RWPE1 (cell line): ENCODE data around the gene NBAS.

Experiments
- CTCF ChIA-PET: fragments of 350-600 bp; sonication (Branson Sonifier 250); formaldehyde crosslinking; extraction: SDS; loops from one replicate; lab custom pipeline; 2021; lab: Yijun Ruan, JAX
- POLR2A ChIA-PET: fragments of 400-600 bp; formaldehyde crosslinking; extraction: SDS; loops from one replicate; lab custom pipeline; 2020; ENCODE audit warnings: antibody characterized with exemption; ENCODE audit not compliant: low non-redundant PET; lab: Yijun Ruan, JAX
- DNase-seq: peaks from one replicate; pipeline ENCODE4 v3.0.0; 2012; ENCODE audit warnings: low spot score
- H3K27ac ChIP-seq: fragments of 450-650 bp; 2 replicates; pipeline ENCODE4 v1.5.1; 2017
- TF ChIP-seq, protein P1 (sequence below): fragments of 450-650 bp; conservative IDR thresholded peaks from 2 replicates; pipeline ENCODE4 v1.5.1; 2017; ENCODE audit warnings: low read depth, mild to moderate bottlenecking

The NBAS gene

DNA sequence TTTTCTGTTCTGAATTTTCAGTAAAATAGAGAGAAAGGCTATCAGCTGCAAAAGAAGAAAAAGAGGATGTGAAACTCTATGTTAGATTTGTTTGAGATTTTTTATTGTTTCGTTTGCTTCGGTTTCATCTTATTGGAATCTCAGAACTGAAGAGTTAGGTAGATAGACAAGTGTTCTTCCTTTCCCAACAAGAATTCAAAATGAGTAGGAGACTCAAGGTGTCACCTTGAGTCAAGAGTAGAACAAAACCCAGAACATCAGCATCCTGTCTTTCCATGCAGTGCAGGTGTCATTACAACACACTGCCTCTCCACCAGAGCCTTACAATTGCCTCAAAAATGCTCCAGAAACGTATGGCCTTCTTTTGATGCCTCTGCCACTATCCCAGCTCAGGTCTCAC, 21.1 kb downstream of the NBAS start:
- TF ChIP-seq, protein P1, sequence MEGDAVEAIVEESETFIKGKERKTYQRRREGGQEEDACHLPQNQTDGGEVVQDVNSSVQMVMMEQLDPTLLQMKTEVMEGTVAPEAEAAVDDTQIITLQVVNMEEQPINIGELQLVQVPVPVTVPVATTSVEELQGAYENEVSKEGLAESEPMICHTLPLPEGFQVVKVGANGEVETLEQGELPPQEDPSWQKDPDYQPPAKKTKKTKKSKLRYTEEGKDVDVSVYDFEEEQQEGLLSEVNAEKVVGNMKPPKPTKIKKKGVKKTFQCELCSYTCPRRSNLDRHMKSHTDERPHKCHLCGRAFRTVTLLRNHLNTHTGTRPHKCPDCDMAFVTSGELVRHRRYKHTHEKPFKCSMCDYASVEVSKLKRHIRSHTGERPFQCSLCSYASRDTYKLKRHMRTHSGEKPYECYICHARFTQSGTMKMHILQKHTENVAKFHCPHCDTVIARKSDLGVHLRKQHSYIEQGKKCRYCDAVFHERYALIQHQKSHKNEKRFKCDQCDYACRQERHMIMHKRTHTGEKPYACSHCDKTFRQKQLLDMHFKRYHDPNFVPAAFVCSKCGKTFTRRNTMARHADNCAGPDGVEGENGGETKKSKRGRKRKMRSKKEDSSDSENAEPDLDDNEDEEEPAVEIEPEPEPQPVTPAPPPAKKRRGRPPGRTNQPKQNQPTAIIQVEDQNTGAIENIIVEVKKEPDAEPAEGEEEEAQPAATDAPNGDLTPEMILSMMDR: no peak

DNA sequence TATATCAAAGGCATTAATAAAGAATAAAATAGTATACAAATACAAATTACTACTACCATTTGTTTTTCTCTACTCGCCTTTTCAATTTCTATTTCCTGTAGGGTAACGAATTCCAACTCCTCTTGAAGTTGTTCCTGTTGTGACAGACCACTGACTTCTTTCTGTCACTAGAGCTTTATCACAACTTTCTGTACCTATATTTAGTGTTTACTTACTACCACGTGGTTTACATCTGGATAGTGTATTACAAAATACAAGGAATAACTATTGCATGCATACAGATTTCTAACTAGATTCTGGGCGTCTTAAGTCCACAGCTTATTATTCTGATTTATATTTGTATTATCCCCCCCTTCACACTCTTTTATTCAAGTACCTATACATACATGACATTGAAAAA, 22.3 kb downstream of the NBAS start:
- ChIA-PET POLR2A (no interaction called here), CTCF (interaction anchor here (0.9 kb wide), 1 partner anchor 39 kb away, joined by 3 read pairs; no protein-coding TSS in a partner anchor)
- TF ChIP-seq, protein P1: no peak
- H3K27ac ChIP-seq: no peak overlapping the region
- DNase-seq: no peak

More for the DNA sequence above, 21.1 kb downstream of the NBAS start:
- H3K27ac ChIP-seq: no peak overlapping the region
- ChIA-PET POLR2A (no interaction called here), CTCF (no interaction called here)
- no peak for DNase-seq

DNA sequence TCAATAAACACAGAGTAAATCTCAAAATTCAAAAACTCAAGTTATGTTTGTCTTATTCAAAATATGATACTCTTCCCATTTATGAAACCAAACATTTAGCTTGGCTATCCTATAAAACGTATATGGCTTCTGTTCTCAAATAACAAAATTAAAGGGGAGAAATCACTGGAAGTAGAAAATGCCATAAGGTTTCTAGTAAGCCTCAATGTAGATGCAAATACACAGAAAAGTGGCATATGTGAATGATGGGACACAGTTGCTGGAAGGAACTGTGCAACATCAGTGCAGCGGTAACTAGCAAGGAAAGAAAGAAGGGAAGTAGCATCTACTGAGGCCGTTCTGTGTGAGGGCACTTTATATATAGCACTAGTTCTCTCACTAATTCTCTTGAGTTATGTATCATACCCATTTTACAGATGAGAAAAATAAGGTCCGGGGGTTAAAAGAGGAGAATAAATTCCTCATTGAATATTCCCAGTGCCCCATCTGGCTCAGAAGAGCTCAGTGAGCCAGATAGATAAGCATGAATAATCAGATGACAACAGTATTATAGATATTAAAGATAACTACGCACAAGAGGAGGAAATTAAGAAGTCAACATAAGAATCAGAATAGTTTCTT, 27.2 kb downstream of the NBAS start:
- ChIA-PET POLR2A (no interaction called here), CTCF (interaction anchor here (0.6 kb wide), 2 partner anchors 44 to 81 kb away, joined by 3 to 4 read pairs; no protein-coding TSS in a partner anchor)
- no peak for DNase-seq
- H3K27ac ChIP-seq: no peak overlapping the region
- TF ChIP-seq, protein P1: no peak

DNA sequence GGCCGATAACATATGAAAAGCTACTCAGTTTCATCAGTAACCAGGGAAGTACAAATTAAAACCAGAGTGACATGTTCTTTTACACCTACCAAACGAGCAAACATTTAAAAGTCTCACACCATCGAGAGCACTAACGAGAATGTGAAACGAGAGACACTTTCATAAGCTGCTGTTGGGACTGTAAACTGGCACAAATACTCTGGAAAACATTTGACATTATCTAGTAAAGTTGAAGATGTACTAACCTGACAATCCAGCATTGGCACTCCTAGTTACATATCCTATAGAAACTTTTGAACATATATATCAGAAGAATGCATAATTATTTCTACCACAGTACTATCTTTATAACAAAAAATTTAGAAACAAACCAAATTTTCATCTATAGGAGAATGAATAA, 28.1 kb downstream of the NBAS start:
- no peak for DNase-seq
- CTCF ChIA-PET: no interaction called here
- no peak overlapping the region for H3K27ac ChIP-seq
- TF ChIP-seq, protein P1: no peak
- POLR2A ChIA-PET: no interaction called here

DNA sequence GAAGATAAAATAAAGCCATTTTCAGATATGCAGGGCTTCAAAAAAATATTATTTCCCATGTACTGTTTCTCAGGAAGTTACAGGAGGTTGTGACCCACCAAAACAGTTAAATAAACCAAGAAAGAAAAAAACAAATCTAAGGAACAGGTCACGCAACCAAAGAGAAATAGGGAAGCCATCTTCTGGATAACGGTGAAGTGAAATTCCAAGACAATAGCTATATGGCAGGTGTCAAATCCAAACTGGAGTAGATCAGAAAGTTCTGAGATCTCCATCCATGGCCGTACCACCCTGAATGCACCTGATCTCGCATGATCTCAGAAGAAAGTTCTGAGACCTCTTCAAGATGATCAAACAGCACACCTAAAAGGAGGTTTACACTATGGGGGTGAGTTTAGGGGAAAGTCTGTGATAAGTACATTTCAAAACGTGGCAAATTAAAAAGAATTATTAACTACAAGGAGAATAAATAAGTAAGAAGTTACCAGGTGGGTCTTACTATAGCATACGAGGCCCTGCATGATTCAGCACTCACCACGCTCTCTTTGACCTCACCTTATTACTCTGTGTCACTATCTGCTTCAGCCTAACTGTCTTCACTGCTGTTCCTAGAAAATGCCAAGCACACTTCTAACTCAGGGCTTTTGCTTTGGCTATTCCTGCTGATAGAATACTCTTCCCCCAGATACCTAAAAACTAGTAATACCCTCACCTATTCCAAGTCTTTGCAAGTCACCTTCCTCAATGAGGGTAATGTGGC, 29.9 kb downstream of the NBAS start:
- no peak for DNase-seq
- ChIA-PET CTCF (interaction anchor here (0.7 to 1.3 kb wide), 2 partner anchors 9 to 34 kb away, joined by 3 read pairs; no protein-coding TSS in a partner anchor), POLR2A (no interaction called here)
- H3K27ac ChIP-seq: no peak overlapping the region
- TF ChIP-seq, protein P1: no peak

DNA sequence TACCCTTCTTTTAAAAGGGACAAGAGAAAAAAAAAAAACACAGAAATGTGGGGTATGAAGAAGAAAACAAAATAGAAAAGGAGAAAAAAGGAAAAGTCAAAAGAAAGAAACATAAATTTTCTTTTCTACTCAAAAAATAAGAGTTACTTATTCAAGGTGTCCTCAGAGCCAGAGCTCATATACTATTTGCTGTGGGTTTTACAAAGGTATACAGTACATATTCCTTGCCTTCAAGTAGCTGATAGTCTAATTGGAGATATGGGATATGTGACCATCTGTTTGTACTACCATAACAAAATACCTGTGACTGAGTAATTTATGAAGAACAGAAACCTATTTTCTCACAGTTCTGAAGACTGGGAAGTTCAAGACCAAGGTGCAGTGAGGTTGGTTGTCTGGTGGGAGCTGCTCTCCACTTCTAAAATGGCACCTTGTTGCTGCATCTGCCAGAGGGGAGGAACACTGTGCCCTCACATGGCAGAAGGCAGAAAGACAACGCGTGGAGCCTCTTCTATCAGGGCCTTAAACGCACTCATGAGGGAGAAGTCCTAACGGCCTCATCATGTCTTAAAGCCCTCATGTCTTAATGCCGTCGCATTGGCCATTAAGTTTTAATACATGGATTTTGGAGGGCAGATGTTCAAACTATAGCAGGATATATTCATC, 33.9 kb downstream of the NBAS start:
- ChIA-PET POLR2A (no interaction called here), CTCF (no interaction called here)
- no peak overlapping the region for H3K27ac ChIP-seq
- TF ChIP-seq, protein P1: no peak
- no peak for DNase-seq
